Small intestine (tissue), 16 donors: ENCODE results near the gene TBC1D28. TPM values are rescaled to one million over a fixed set of nuclear protein-coding genes. Genes with fewer than 3 reads are reported as not detected.
"Not testable (repeated sequence)": the region's sequence is repeated elsewhere in the genome, so short reads cannot be mapped to it uniquely, and the experiment has no call there.

Experiments used
- DNase-seq, 2 donors: peaks; one replicate each; pipeline versions ENCODE4 v3.0.0 to v3.0.0-alpha.2; 2013
- FAIRE-seq: peaks from 2 replicates; lab custom pipeline; 2012; peaks lifted over from hg19 to GRCh38; lab: Jason Lieb, UNC
- H3K27ac ChIP-seq, 3 donors: one replicate each; pipeline ENCODE4 v1.5.1; 2013; ENCODE audit warnings: low read length in 2 of 3, mild to moderate bottlenecking in 2 of 3, control low read depth in 1 of 3, inconsistent platforms in 1 of 3, low read depth in 1 of 3, moderate library complexity in 1 of 3
- H3K27me3 ChIP-seq, 3 donors: one replicate each; pipeline ENCODE4 v1.6.1; 2013; ENCODE audit warnings: low read length in 3 of 3, inconsistent platforms in 1 of 3; ENCODE audit not compliant: control insufficient read depth in 3 of 3, insufficient read depth in 3 of 3
- H3K36me3 ChIP-seq, 3 donors: one replicate each; pipeline ENCODE4 v1.6.1; 2013; ENCODE audit warnings: low read length in 3 of 3, inconsistent platforms in 1 of 3, low read depth in 1 of 3, mild to moderate bottlenecking in 1 of 3, moderate library complexity in 1 of 3; ENCODE audit not compliant: control insufficient read depth in 3 of 3, insufficient read depth in 2 of 3
- H3K4me1 ChIP-seq, 3 donors: one replicate each; pipeline ENCODE4 v1.6.1; 2013; ENCODE audit warnings: low read length in 2 of 3, inconsistent platforms in 1 of 3, low read depth in 1 of 3, mild to moderate bottlenecking in 1 of 3, moderate library complexity in 1 of 3; ENCODE audit not compliant: control insufficient read depth in 3 of 3, insufficient read depth in 2 of 3
- H3K4me3 ChIP-seq, 3 donors: one replicate each; pipeline ENCODE4 v1.5.1; 2013; ENCODE audit warnings: low read length in 3 of 3, control low read depth in 1 of 3, inconsistent platforms in 1 of 3, low read depth in 1 of 3, mild to moderate bottlenecking in 1 of 3, moderate library complexity in 1 of 3
- H3K9me3 ChIP-seq, 2 donors: one replicate each; pipeline ENCODE4 v1.6.1; 2013; ENCODE audit warnings: low read depth in 1 of 2, low read length in 1 of 2; ENCODE audit not compliant: control insufficient read depth in 2 of 2, insufficient read depth in 1 of 2
- WGBS, 3 donors: extraction: QIAGEN DNeasy Blood & Tissue Kit; methylation state at CpG; one replicate each; pipeline ENCODE4 v1.1.7; 2013; 5-methylcytosine and 5-hydroxymethylcytosine counted together
- long read RNA-seq, 10 donors: transcript quantifications; one replicate each; lab custom pipeline, GENCODE V29; 2026
- polyA plus RNA-seq, 4 donors: library from polyadenylated mRNA; stranded (reverse) in 3 of 4; unstranded in 1 of 4; fragments of 200-250 nt in 3 of 4; fragments of 120-200 nt in 1 of 4; gene quantifications; one replicate each; pipeline versions ENCODE4 v1.2.1 to v1.2.3, GENCODE V29; 2013
- donor health status: healthy with polysubstance abuse.
- donor health status: control.
- donor health status: control.
- donor health status: Bipolar disorder and iron deficiency.
- donor health status: healthy.

TBC1D28 gene
- polyA plus RNA-seq, result not detected
- long read RNA-seq, donor 1, result 0 reads
- long read RNA-seq, donor 2, partial matches to known transcripts, result 11 of 26 reads
- long read RNA-seq, donor 2, other reads (novel, unspliced or antisense), result 15 of 26 reads
- long read RNA-seq, donor 3, partial matches to known transcripts, result 15 of 28 reads
- long read RNA-seq, donor 3, other reads (novel, unspliced or antisense), result 13 of 28 reads
- long read RNA-seq, donor 4, result 0 reads
- long read RNA-seq, donor 5, result 0 reads
- long read RNA-seq, donor 6, partial matches to known transcripts, result 0 of 5 reads
- long read RNA-seq, donor 6, other reads (novel, unspliced or antisense), result 5 of 5 reads
- long read RNA-seq, donor 7, partial matches to known transcripts, result 0 of 52 reads
- long read RNA-seq, donor 7, other reads (novel, unspliced or antisense), result 52 of 52 reads
- long read RNA-seq, donor 8, result 0 reads
- long read RNA-seq, donor 9, result 0 reads
- long read RNA-seq, donor 10, partial matches to known transcripts, result 0 of 17 reads
- long read RNA-seq, donor 10, other reads (novel, unspliced or antisense), result 17 of 17 reads

DNA sequence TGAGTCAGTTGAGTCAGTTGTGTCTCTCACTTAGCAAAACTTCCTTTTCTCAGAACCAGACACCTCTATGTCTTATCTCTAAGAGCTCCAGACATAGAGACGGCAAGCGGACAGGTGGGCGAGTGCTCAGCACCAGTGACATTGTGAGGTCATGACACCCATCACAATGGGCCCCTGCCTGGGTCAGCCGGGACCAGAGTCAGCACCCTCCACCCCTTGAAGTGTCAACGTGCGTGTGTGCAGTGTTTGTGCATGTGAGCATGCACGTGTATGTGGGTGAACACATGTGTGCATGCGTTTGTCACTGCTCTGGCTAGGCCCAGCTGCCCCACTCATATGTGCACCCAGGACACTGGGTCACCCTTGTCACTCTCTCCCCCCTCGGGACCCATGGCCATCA lies at the start of gene TBC1D28:
Gene TBC1D28 (minus strand): TSS at position 101 of the 400 bp plus-strand sequence. CDS start 3,039 bp downstream, outside the sequence.
- WGBS, 3 donors, result 83 to 89% (median 87%) methylated on average over 9 of the region's 9 CpGs
- not testable (repeated sequence) for DNase-seq, H3K27me3 ChIP-seq, H3K36me3 ChIP-seq, H3K4me1 ChIP-seq, H3K27ac ChIP-seq, H3K4me3 ChIP-seq, H3K9me3 ChIP-seq, FAIRE-seq

DNA sequence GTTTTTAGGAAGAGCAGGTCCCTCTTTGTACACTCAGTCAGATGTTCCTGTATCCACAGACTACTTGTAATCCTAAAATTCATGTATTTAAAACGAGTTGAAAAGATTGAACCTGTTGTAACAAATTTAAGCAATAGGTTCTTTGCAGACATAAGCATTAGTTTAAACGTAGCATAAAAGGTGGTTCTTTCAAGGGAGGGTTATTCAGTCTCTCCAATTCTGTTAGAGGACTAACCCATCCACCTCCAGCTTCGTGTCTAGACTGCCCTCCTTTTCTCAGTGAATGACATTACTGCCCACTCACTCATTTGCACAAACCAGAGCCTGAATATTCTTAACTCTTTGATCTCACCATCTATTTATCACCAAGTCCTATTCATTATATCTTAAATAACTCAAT lies 38.5 kb upstream of the TBC1D28 start:
- not testable (repeated sequence) for H3K27me3 ChIP-seq, FAIRE-seq, H3K9me3 ChIP-seq, H3K27ac ChIP-seq, H3K36me3 ChIP-seq, DNase-seq, H3K4me1 ChIP-seq
- WGBS, 3 donors, result 0 to 2% (median 2%) methylated on average over 2 to 3 of the region's 3 CpGs
- H3K4me3 ChIP-seq, result peak overlapping the region in 1 of 3 donors; percentile 66

DNA sequence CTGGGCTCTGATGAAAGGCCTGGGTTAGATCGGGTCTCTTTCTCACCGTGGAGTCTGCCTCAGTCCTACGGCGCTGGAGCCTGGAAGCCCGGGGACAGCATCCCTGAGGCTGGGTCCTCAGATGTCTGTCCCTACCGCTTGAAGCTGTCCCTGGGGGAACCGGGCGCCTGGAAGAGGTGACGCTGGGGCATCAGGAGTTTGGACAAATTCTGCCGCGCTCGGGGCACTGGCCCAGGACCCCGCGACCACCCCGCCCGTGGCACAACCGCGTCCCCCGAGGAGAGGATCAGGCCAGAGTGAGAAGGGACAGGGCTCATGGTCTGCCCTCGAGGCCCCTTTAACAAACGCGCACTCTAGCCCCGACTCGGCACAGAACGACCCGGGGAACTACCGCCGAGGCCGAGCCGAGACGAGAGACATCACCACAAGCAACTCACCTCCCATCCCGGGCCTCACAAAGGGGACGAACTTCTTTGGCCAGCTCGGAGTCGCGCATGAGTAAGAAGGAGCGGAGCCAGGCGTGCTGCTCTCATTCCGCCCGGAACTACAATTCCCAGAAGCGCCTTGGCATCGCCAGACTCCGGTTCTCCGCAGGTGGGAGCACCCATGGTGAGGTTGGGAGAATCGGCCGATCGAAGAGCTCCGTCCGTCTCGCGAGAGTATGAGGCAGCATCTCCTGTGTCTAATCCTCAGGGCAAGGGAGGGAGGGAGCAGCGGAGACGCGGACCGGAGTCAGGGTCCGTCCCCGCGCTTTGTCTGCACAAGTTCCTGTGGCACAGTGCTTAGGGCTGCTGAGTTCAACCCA lies 37.8 kb upstream of the TBC1D28 start, which contains the start of gene FOXO3B:
Gene FOXO3B (minus strand): TSS at position 548 of the 805 bp plus-strand sequence. CDS start 663 bp downstream, outside the sequence.
- Histone ChIP-seq H3K4me3 (peak within 1 kb of the TSS; percentile 43 to 66 (median 46)), H3K27ac (peak within 1 kb of the TSS in 2 of 3 donors; percentile 28 to 68)
- FAIRE-seq, H3K36me3 ChIP-seq, H3K9me3 ChIP-seq, H3K4me1 ChIP-seq, H3K27me3 ChIP-seq: not testable (repeated sequence)
- peak; percentile 89 to 93 for DNase-seq
- 0 to 1% (median 1%) methylated on average over 31 to 54 of the region's 58 CpGs for WGBS, 3 donors

DNA sequence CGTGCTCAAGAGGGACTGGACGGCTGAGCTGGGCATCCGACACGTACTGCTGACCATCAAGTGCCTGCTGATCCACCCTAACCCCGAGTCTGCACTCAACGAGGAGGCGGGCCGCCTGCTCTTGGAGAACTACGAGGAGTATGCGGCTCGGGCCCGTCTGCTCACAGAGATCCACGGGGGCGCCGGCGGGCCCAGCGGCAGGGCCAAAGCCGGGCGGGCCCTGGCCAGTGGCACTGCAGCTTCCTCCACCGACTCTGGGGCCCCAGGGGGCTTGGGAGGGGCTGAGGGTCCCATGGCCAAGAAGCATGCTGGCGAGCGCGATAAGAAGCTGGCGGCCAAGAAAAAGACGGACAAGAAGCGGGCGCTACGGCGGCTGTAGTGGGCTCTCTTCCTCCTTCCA lies 33.2 kb upstream of the TBC1D28 start:
- DNase-seq, H3K4me1 ChIP-seq, H3K27ac ChIP-seq, H3K36me3 ChIP-seq, FAIRE-seq, H3K4me3 ChIP-seq, H3K9me3 ChIP-seq, H3K27me3 ChIP-seq: not testable (repeated sequence)
- WGBS, 3 donors, result 97 to 98% (median 98%) methylated on average over 22 to 29 of the region's 29 CpGs

DNA sequence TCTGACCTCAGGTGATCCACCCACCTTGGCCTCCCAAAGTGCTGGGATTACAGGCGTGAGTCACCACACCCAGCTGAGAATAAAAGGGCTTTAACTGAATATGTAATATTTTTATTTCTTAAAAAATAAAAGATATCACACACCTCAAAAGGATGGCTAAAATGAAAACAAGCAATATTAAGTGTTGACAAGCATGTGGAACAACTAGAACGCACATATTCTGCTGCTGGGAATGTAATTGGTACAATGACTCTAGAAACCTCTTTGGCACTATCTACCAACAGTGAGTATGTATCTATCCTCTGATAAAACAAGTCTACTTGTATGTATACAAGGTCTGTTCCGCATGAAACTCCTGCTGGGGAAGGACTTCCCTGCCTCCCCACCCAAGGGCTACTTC lies 32.7 kb upstream of the TBC1D28 start:
- not testable (repeated sequence) for FAIRE-seq, DNase-seq, H3K36me3 ChIP-seq, H3K4me3 ChIP-seq, H3K27me3 ChIP-seq, H3K27ac ChIP-seq, H3K4me1 ChIP-seq, H3K9me3 ChIP-seq
- 97 to 99% (median 98%) methylated on average over 3 of the region's 3 CpGs for WGBS, 3 donors

DNA sequence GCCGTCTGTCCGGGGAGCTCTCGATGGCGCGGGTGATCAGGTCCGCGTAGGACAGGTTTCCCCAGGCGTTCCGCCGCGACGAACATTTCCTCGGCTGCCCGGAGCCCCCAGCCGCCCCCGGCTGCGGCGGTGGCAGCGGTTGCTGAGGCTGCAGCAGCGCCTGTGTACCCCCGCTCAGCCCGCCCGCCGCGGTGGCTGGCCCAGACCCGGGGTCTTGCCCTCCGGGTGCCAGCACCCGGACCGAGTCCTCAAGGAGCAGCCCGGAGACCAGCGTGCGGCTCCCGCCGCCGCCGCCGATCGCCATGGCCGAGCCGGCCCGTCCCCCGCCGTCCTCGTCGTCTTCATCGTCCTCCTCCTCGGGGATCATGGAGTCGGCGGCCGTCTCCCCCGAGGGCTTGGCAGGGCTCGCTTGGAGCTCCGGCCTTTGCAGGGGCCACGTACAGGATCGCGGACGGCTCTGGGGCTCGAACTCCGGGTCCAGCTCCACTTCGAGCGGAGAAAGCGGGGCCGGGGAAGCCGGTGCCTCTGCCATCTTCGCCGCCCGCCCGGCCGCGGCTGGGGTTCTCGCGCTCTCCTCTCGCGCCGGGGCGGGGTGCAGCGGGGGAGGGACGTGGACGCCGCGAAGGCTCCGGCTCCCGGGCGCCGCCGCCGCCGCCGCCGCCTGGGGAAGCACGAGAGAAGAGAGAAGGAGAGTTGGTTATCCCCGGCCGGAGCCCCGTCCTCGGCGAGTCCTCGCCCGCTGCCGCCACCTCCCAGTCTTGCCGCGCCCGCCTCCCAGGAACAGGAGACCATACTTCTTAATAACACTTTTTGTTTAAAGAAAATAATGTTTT lies 28.4 kb upstream of the TBC1D28 start:
- not testable (repeated sequence) for H3K27me3 ChIP-seq, H3K27ac ChIP-seq, DNase-seq, H3K4me1 ChIP-seq, FAIRE-seq, H3K4me3 ChIP-seq
- 98 to 99% (median 98%) methylated on average over 32 to 90 of the region's 102 CpGs for WGBS, 3 donors
- peaks cover 0 to 22% (median 3%) of the 10 kb centered on the region in 3 donors for H3K36me3 ChIP-seq
- H3K9me3 ChIP-seq, result peaks cover 0 to 25% of the 10 kb centered on the region in 2 donors

DNA sequence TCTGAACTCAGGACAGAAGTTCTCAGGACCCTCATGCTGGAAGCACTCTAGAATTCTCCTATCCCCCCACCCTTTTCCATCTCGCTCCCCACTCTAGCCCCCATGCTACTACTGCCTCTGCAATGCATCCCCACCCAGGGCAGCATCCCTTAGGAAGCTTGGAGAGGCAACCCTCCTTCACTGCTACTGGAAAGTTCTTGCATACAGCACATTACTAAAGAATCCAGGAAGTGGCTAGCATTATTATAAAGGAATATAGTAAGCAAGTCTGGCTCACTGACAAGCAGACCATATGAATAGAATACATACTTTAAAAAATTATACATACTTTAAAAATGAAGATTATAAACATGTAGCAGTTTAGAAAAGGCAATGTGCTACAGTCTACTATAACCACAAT lies 24.4 kb upstream of the TBC1D28 start:
- not testable (repeated sequence) for DNase-seq, H3K27ac ChIP-seq, H3K4me3 ChIP-seq, H3K4me1 ChIP-seq, FAIRE-seq, H3K27me3 ChIP-seq
- 93 to 96% (median 94%) methylated on average over 1 of the region's 1 CpG for WGBS, 3 donors
- Histone ChIP-seq H3K36me3 (peaks cover 0 to 22% (median 3%) of the 10 kb centered on the region in 3 donors), H3K9me3 (peaks cover 0 to 23% of the 10 kb centered on the region in 2 donors)
